Panc1 (cell line): ENCODE results near the gene CFHR4. TPM values are rescaled to one million over a fixed set of nuclear protein-coding genes. Genes with fewer than 3 reads are reported as not detected.

Source experiments
- ATAC-seq: fragments of 200-7000 bp; cut with Tn5 transposase; 2 replicates; pipeline ENCODE4 v1.9.1; 2020; ENCODE audit warnings: mild to moderate bottlenecking, moderate library complexity
- BruUV-seq: library from RNA; stranded (reverse); fragments of 400-500 nt; replicated peaks from 2 replicates; lab custom pipeline; 2021; lab: Mats Ljungman, UMichigan
- CTCF ChIA-PET: fragments of 300-600 bp; sonication (Branson Sonifier 250); formaldehyde crosslinking; loops from one replicate; lab custom pipeline; 2022; ENCODE audit warnings: antibody characterized with exemption; lab: Charles Lee
- POLR2A ChIA-PET: fragments of 300-600 bp; sonication (Branson Sonifier 250); formaldehyde crosslinking; loops from one replicate; lab custom pipeline; 2022; ENCODE audit warnings: antibody characterized with exemption; lab: Charles Lee
- DNase-seq: peaks from one replicate; pipeline ENCODE4 v3.0.0-alpha.2; 2010; ENCODE audit warnings: low read depth, low spot score
- H3K27ac ChIP-seq: 2 replicates; pipeline ENCODE4 v1.5.1; 2011; ENCODE audit warnings: mild to moderate bottlenecking, low read length, inconsistent platforms
- H3K27me3 ChIP-seq: fragments of 200-500 bp; sonication (Bioruptor generic); 2 replicates; pipeline ENCODE4 v1.6.0; 2014; ENCODE audit warnings: low read length, inconsistent platforms; ENCODE audit not compliant: control insufficient read depth, insufficient read depth
- H3K36me3 ChIP-seq: fragments of 200-500 bp; sonication (Bioruptor generic); 2 replicates; pipeline ENCODE4 v1.5.1; 2014; ENCODE audit warnings: inconsistent platforms, mild to moderate bottlenecking, low read length, moderate library complexity; ENCODE audit not compliant: control insufficient read depth, insufficient read depth
- H3K4me1 ChIP-seq: 2 replicates; pipeline ENCODE4 v1.5.1; 2011; ENCODE audit warnings: inconsistent platforms, mild to moderate bottlenecking, low read length, moderate library complexity; ENCODE audit not compliant: control insufficient read depth, insufficient read depth
- H3K4me3 ChIP-seq, 2 experiments: 2 replicates each; pipeline ENCODE4 v1.5.1; 2011 to 2012; ENCODE audit warnings: low read depth in 2 of 2, low read length in 2 of 2, mild to moderate bottlenecking in 2 of 2, inconsistent platforms in 1 of 2, moderate library complexity in 1 of 2
- H3K9me3 ChIP-seq: fragments of 200-500 bp; sonication (Bioruptor generic); 2 replicates; pipeline ENCODE4 v1.5.1; 2014; ENCODE audit warnings: low read depth, mild to moderate bottlenecking, inconsistent platforms, low read length, moderate library complexity; ENCODE audit not compliant: control insufficient read depth, insufficient read depth
- CTCF ChIP-seq: fragments of 450-650 bp; IDR thresholded peaks from 2 replicates; pipeline ENCODE4 v1.5.1; 2017; ENCODE audit warnings: mild to moderate bottlenecking
- POLR2AphosphoS5 ChIP-seq: IDR thresholded peaks from 2 replicates; pipeline ENCODE4 v1.6.1; 2012; ENCODE audit warnings: mild to moderate bottlenecking, low read depth, low read length, moderate library complexity
- REST ChIP-seq, 2 experiments: IDR thresholded peaks; 2 replicates each; pipeline ENCODE4 v1.6.1; 2011 to 2012; ENCODE audit warnings: low read depth in 2 of 2, control low read depth in 1 of 2, low read length in 1 of 2, mild to moderate bottlenecking in 1 of 2, moderate library complexity in 1 of 2; ENCODE audit not compliant: insufficient read depth in 1 of 2
- SIN3A ChIP-seq: IDR thresholded peaks from 2 replicates; pipeline ENCODE4 v1.6.1; 2012; ENCODE audit warnings: low read depth, mild to moderate bottlenecking, low read length, moderate library complexity, borderline replicate concordance; ENCODE audit not compliant: insufficient read depth
- TCF7L2 ChIP-seq: IDR thresholded peaks from 2 replicates; pipeline ENCODE4 v1.6.1; 2011; ENCODE audit warnings: mild to moderate bottlenecking, low read depth, low read length, inconsistent platforms
- in situ Hi-C: cut with HindIII; loops from 2 replicates; pipeline ENCODE4 v1.10.0; 2016; ENCODE audit warnings: low sequenced_read_pairs, low pct_unique_long_range_greater_than_20kb
- intact Hi-C: fragments of 100-400 bp; cut with micrococcal nuclease; formaldehyde crosslinking; loops from one replicate; pipeline ENCODE4 v1.10.0; 2022; ENCODE audit not compliant: unreplicated experiment
- total RNA-seq: library from RNA; stranded (reverse); gene quantifications from one replicate; pipeline ENCODE4 v1.2.1, GENCODE V29; 2021; ENCODE audit not compliant: unreplicated experiment

CFHR4 gene
- total RNA-seq, 1 experiment from 2014 or later, result not detected

DNA sequence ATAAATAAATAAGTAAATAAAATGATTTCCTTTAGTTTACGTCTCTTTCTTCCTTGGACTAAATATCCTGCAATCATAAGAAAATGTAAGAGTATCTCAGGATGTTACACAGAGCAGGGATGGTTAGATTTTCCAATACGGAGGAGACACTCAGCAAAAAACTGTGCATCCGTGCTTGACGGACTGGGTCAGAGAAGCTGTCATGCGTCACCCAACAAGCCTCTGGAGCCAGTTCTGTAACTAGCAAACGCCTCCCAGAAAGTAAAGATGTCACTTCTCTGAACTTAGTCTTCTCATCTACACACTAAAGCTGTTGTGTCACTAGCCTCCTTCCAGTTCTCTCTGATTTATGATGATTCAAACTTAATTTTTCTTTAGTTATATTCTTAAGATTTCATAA lies 3.4 kb downstream of the CFHR4 start:
- Histone ChIP-seq H3K4me1 (no peaks in the 10 kb centered on the region), H3K27me3 (no peaks in the 10 kb centered on the region), H3K4me3 (no peak overlapping the region), H3K36me3 (no peaks in the 10 kb centered on the region), H3K27ac (no peak overlapping the region), H3K9me3 (no peaks in the 10 kb centered on the region)
- ATAC-seq (no peak), DNase-seq (no peak)
- POLR2A ChIA-PET, result no interaction called here
- CTCF ChIA-PET, result no interaction called here
- intact Hi-C loops, result no loop called here
- TF ChIP-seq POLR2AphosphoS5 (no peak), TCF7L2 (no peak), CTCF (no peak), SIN3A (no peak), REST (IDR thresholded peaks at IDR 0.05; ENCODE audit: insufficient read depth in 1 of 2, low read depth in 2 of 2, low read length in 1 of 2) (no peak)
- BruUV-seq, result no TSS peak
- in situ Hi-C loops, result no loop called here

GRCh38 chr1:196896355-196896754 lies 8.5 kb downstream of the CFHR4 start:
- Histone ChIP-seq H3K27me3 (no peaks in the 10 kb centered on the region), H3K27ac (no peak overlapping the region), H3K36me3 (no peaks in the 10 kb centered on the region), H3K4me3 (no peak overlapping the region), H3K9me3 (no peaks in the 10 kb centered on the region), H3K4me1 (no peaks in the 10 kb centered on the region)
- in situ Hi-C loops (no loop called here), intact Hi-C loops (no loop called here)
- TF ChIP-seq TCF7L2, result no peak
- TF ChIP-seq SIN3A, result no peak
- no peak for TF ChIP-seq POLR2AphosphoS5
- no peak for TF ChIP-seq CTCF
- TF ChIP-seq REST (IDR thresholded peaks at IDR 0.05; ENCODE audit: insufficient read depth in 1 of 2, low read depth in 2 of 2, low read length in 1 of 2), result no peak
- POLR2A ChIA-PET, result no interaction called here
- DNase-seq (no peak), ATAC-seq (no peak)
- BruUV-seq, result no TSS peak
- CTCF ChIA-PET, result no interaction called here
